H1 (cell line): ENCODE results near the gene ANXA8. TPM values are rescaled to one million over a fixed set of nuclear protein-coding genes. Genes with fewer than 3 reads are reported as not detected.

Source experiments
- CTCF ChIA-PET: fragments of 300-600 bp; sonication (Branson Sonifier 250); formaldehyde crosslinking; loops from one replicate; lab custom pipeline; 2021; ENCODE audit not compliant: partially characterized antibody; lab: Charles Lee
- POLR2A ChIA-PET: fragments of 300-600 bp; sonication (Branson Sonifier 250); formaldehyde crosslinking; loops from one replicate; lab custom pipeline; 2021; ENCODE audit warnings: inconsistent platforms; ENCODE audit not compliant: partially characterized antibody; lab: Charles Lee
- DNase-seq, 2 experiments: peaks; one replicate each; pipeline versions ENCODE4 v3.0.0 to v3.0.0-alpha.2; 2010 to 2022; ENCODE audit warnings: low spot score in 2 of 2, low read depth in 1 of 2, mixed read lengths in 1 of 2
- FAIRE-seq: peaks from 2 replicates; lab custom pipeline; 2011; peaks lifted over from hg19 to GRCh38; lab: Jason Lieb, UNC
- H2AFZ ChIP-seq: 2 replicates; pipeline ENCODE4 v1.8.1; 2012; ENCODE audit warnings: low read length, inconsistent platforms
- H2AK5ac ChIP-seq: 2 replicates; pipeline ENCODE4 v1.6.1; 2013; ENCODE audit warnings: low read depth, low read length
- H2BK120ac ChIP-seq: replicated peaks from 2 replicates; pipeline ENCODE3; 2013; ENCODE audit warnings: low read depth, low read length, inconsistent platforms
- H2BK12ac ChIP-seq: 2 replicates; pipeline ENCODE4 v1.6.1; 2013; ENCODE audit warnings: low read depth, low read length
- H2BK15ac ChIP-seq: 2 replicates; pipeline ENCODE4 v1.6.1; 2013; ENCODE audit warnings: low read length
- H2BK20ac ChIP-seq: 2 replicates; pipeline ENCODE4 v1.6.1; 2013; ENCODE audit warnings: low read length
- H2BK5ac ChIP-seq: 2 replicates; pipeline ENCODE4 v1.6.1; 2013; ENCODE audit warnings: low read depth, low read length
- H3K14ac ChIP-seq: 2 replicates; pipeline ENCODE4 v1.6.1; 2013; ENCODE audit warnings: inconsistent platforms; ENCODE audit not compliant: insufficient read length
- H3K18ac ChIP-seq: 2 replicates; pipeline ENCODE4 v1.6.1; 2013; ENCODE audit warnings: low read length; ENCODE audit errors: extremely low read depth
- H3K23ac ChIP-seq: 2 replicates; pipeline ENCODE4 v1.6.1; 2013; ENCODE audit warnings: inconsistent platforms; ENCODE audit not compliant: insufficient read length
- H3K23me2 ChIP-seq: 2 replicates; pipeline ENCODE4 v1.6.1; 2013; ENCODE audit warnings: low read depth, low read length
- H3K27ac ChIP-seq: 2 replicates; pipeline ENCODE4 v1.6.1; 2011; ENCODE audit warnings: low read depth, low read length, inconsistent platforms
- H3K27me3 ChIP-seq, 4 experiments: replicated peaks in 1 of 4; 1 replicate in 1 of 4; 2 replicates in 3 of 4; pipeline versions ENCODE4 v1.6.1 to v1.8.1; 2011 to 2013; ENCODE audit warnings: low read length in 3 of 4, mild to moderate bottlenecking in 3 of 4, inconsistent platforms in 2 of 4, mixed read lengths in 2 of 4, moderate library complexity in 1 of 4; ENCODE audit not compliant: control insufficient read depth in 3 of 4, insufficient read depth in 3 of 4; ENCODE audit errors: extremely low read depth in 1 of 4
- H3K36me3 ChIP-seq, 4 experiments: 2 replicates each; pipeline versions ENCODE4 v1.6.1 to v1.8.1; 2011 to 2013; ENCODE audit warnings: mild to moderate bottlenecking in 4 of 4, low read length in 3 of 4, moderate library complexity in 2 of 4, control low read depth in 1 of 4, inconsistent platforms in 1 of 4; ENCODE audit not compliant: insufficient read depth in 4 of 4, control insufficient read depth in 2 of 4
- H3K4ac ChIP-seq: replicated peaks from 2 replicates; pipeline ENCODE3; 2013; ENCODE audit warnings: low read length, low read depth, mixed read lengths, inconsistent platforms; ENCODE audit not compliant: insufficient read length
- H3K4me1 ChIP-seq, 4 experiments: replicated peaks in 1 of 4; 1 replicate in 1 of 4; 2 replicates in 3 of 4; pipeline versions ENCODE4 v1.6.1 to v1.8.1; 2011 to 2013; ENCODE audit warnings: low read length in 3 of 4, inconsistent platforms in 2 of 4, mixed read lengths in 1 of 4; ENCODE audit not compliant: insufficient read depth in 4 of 4, control insufficient read depth in 3 of 4
- H3K4me2 ChIP-seq, 2 experiments: 2 replicates each; pipeline versions ENCODE4 v1.6.1 to v1.8.1; 2011 to 2013; ENCODE audit warnings: low read depth in 2 of 2, low read length in 2 of 2, control low read depth in 1 of 2, inconsistent platforms in 1 of 2, mild to moderate bottlenecking in 1 of 2; ENCODE audit not compliant: insufficient read depth in 1 of 2
- H3K4me3 ChIP-seq, 4 experiments: fragments of 200-600, 300-600 bp in 1 of 4; sonication (generic), shearing (Covaris generic), sonication (Bioruptor Twin) in 1 of 4; 2 replicates each; pipeline versions ENCODE4 v1.5.1 to v1.8.1; 2011 to 2016; ENCODE audit warnings: low read length in 4 of 4, low read depth in 3 of 4, control low read depth in 2 of 4, inconsistent platforms in 2 of 4, mild to moderate bottlenecking in 2 of 4, mixed read lengths in 1 of 4, moderate library complexity in 1 of 4; ENCODE audit not compliant: insufficient read depth in 2 of 4; ENCODE audit errors: extremely low read depth in 1 of 4
- H3K56ac ChIP-seq: replicated peaks from 2 replicates; pipeline ENCODE3; 2013; ENCODE audit warnings: low read depth, mild to moderate bottlenecking, mixed read lengths, low read length, inconsistent platforms; ENCODE audit not compliant: insufficient read length
- H3K79me1 ChIP-seq: 2 replicates; pipeline ENCODE4 v1.6.1; 2013; ENCODE audit warnings: low read depth, low read length, control low read depth
- H3K79me2 ChIP-seq, 2 experiments: 2 replicates each; pipeline versions ENCODE4 v1.6.1 to v1.8.1; 2012 to 2013; ENCODE audit warnings: low read length in 2 of 2, mild to moderate bottlenecking in 2 of 2, inconsistent platforms in 1 of 2; ENCODE audit not compliant: insufficient read depth in 2 of 2, control insufficient read depth in 1 of 2
- H3K9ac ChIP-seq, 4 experiments: replicated peaks in 1 of 4; 1 replicate in 1 of 4; 2 replicates in 3 of 4; pipeline versions ENCODE4 v1.6.1 to v1.8.1; 2011 to 2013; ENCODE audit warnings: low read depth in 3 of 4, low read length in 3 of 4, control low read depth in 2 of 4, mild to moderate bottlenecking in 2 of 4, moderate library complexity in 2 of 4, inconsistent platforms in 1 of 4; ENCODE audit errors: extremely low read depth in 1 of 4
- H3K9me3 ChIP-seq, 2 experiments: 2 replicates each; pipeline versions ENCODE4 v1.6.1 to v1.8.1; 2012 to 2013; ENCODE audit warnings: mild to moderate bottlenecking in 2 of 2, moderate library complexity in 2 of 2, control low read depth in 1 of 2, inconsistent platforms in 1 of 2, low read depth in 1 of 2, low read length in 1 of 2, mixed read lengths in 1 of 2; ENCODE audit not compliant: insufficient read depth in 2 of 2
- H4K20me1 ChIP-seq, 2 experiments: replicated peaks in 1 of 2; 2 replicates each; pipeline versions ENCODE3 to v1.8.1; 2011 to 2013; ENCODE audit warnings: inconsistent platforms in 2 of 2, low read length in 2 of 2, mild to moderate bottlenecking in 1 of 2; ENCODE audit not compliant: insufficient read depth in 2 of 2, control insufficient read depth in 1 of 2
- H4K5ac ChIP-seq: 2 replicates; pipeline ENCODE4 v1.6.1; 2013; ENCODE audit warnings: low read length, low read depth, mixed read lengths, inconsistent platforms; ENCODE audit not compliant: insufficient read length
- H4K8ac ChIP-seq: 2 replicates; pipeline ENCODE4 v1.8.0; 2013; ENCODE audit warnings: mild to moderate bottlenecking, moderate library complexity, low read length, inconsistent platforms; ENCODE audit not compliant: insufficient read depth; ENCODE audit errors: extremely low read depth
- H4K91ac ChIP-seq: replicated peaks from 2 replicates; pipeline ENCODE3; 2013; ENCODE audit warnings: low read length, mixed read lengths, inconsistent platforms; ENCODE audit not compliant: insufficient read length
- BACH1 ChIP-seq: IDR thresholded peaks from 2 replicates; pipeline ENCODE4 v1.6.1; 2012; ENCODE audit warnings: low read length, improper control_type of control experiment
- BCL11A ChIP-seq, 2 experiments: IDR thresholded peaks; one replicate each; pipeline ENCODE4 v1.6.1; 2011; ENCODE audit warnings: low read depth in 2 of 2, low read length in 2 of 2, mild to moderate bottlenecking in 2 of 2
- JUND ChIP-seq: IDR thresholded peaks from 2 replicates; pipeline ENCODE4 v1.6.1; 2011; ENCODE audit warnings: mild to moderate bottlenecking, improper control_type of control experiment, low read length
- MAFK ChIP-seq: IDR thresholded peaks from 2 replicates; pipeline ENCODE4 v1.6.1; 2012; ENCODE audit warnings: low read depth, mild to moderate bottlenecking, improper control_type of control experiment, low read length
- POU5F1 ChIP-seq: IDR thresholded peaks from 2 replicates; pipeline ENCODE4 v1.6.1; 2011; ENCODE audit warnings: low read depth, mild to moderate bottlenecking, low read length, moderate library complexity
- WGBS, 2 experiments: shearing (Covaris generic) in 1 of 2; methylation state at CpG; one replicate each; pipeline versions ENCODE4 v1.1.6 to v1.1.7; 2013 to 2015; ENCODE audit warnings: low lambda C conversion rate in 2 of 2, mixed read lengths in 2 of 2, inconsistent platforms in 1 of 2, low coverage in 1 of 2, missing lambda C conversion rate in 1 of 2; ENCODE audit not compliant: insufficient replicate concordance in 2 of 2, insufficient coverage in 1 of 2, insufficient read length in 1 of 2; ENCODE audit errors: extremely low coverage in 1 of 2, missing lambda C conversion rate in 1 of 2; 5-methylcytosine and 5-hydroxymethylcytosine counted together
- polyA plus RNA-seq, 7 experiments: library from polyadenylated mRNA; depleted of rRNA in 3 of 7; stranded (reverse) in 5 of 7; unstranded in 2 of 7; fragments of >200 nt in 5 of 7; fragments of 200-250 nt in 2 of 7; gene quantifications; 1 replicate in 5 of 7; 2 replicates in 1 of 7; 4 replicates in 1 of 7; pipeline versions ENCODE4 v1.2.1 to v1.2.3, GENCODE V29; 2011 to 2013; ENCODE audit warnings: missing spikeins in 2 of 7, mixed read lengths in 2 of 7
- total RNA-seq: library from RNA; stranded (reverse); fragmentation: NEBNext Ultra II Directional; extraction: Animal tissue kit (Norgen Biotek cat#: 25700); gene quantifications from 2 replicates; pipeline ENCODE4 v1.2.1, GENCODE V29; 2021

The ANXA8 gene
- total and polyA plus RNA-seq, 2 of the 8 experiments (the other 6 are each of a cell fraction or from before 2014, with no cell fraction given) = 0.15 TPM; not detected in 1

GRCh38 chr10:47442351-47442750 is 41.6 kb downstream of the ANXA8 start:
- Histone ChIP-seq H3K27ac (no peak overlapping the region), H3K4me1 (no peaks in the 10 kb centered on the region), H2BK5ac (no peak overlapping the region), H3K4ac (no peak overlapping the region), H2BK15ac (no peak overlapping the region), H3K23me2 (no peaks in the 10 kb centered on the region), H4K5ac (no peak overlapping the region), H2BK12ac (no peak overlapping the region), H3K23ac (no peak overlapping the region), H4K8ac (no peak overlapping the region), H4K20me1 (no peaks in the 10 kb centered on the region), H3K27me3 (no peaks in the 10 kb centered on the region), H3K79me1 (no peaks in the 10 kb centered on the region), H3K36me3 (no peaks in the 10 kb centered on the region), H3K79me2 (no peaks in the 10 kb centered on the region), H3K9ac (no peak overlapping the region), H3K18ac (no peak overlapping the region), H3K4me2 (no peak overlapping the region), H2BK20ac (no peak overlapping the region), H2BK120ac (no peak overlapping the region), H4K91ac (no peak overlapping the region), H3K4me3 (no peak overlapping the region), H2AFZ (no peak overlapping the region), H3K9me3 (no peaks in the 10 kb centered on the region), H2AK5ac (no peak overlapping the region), H3K14ac (no peak overlapping the region), H3K56ac (no peak overlapping the region)
- 90% methylated on average over 5 of the region's 5 CpGs; no CpG with 5 or more reads in 1 of the 2 experiments for WGBS, 2 experiments
- DNase-seq (no peak), FAIRE-seq (no peak)
- POLR2A ChIA-PET = interaction anchor here (0.5 kb wide), 1 partner anchor 50 kb away, joined by 3 read pairs; no protein-coding TSS in a partner anchor
- CTCF ChIA-PET = interaction anchor here (0.8 to 1.5 kb wide), 5 partner anchors 8 to 145 kb away, joined by 3 to 12 read pairs (median 4); no protein-coding TSS in a partner anchor
- TF ChIP-seq POU5F1 (no peak), BACH1 (no peak), BCL11A (IDR thresholded peaks at IDR 0.05; ENCODE audit: low read depth in 2 of 2, low read length in 2 of 2) (no peak), JUND (no peak), MAFK (no peak)
